SH-SY5Y (cell line): ENCODE data around the gene TMEM217.

Experiments
- GATA2 ChIP-seq: IDR thresholded peaks from 2 replicates; pipeline ENCODE4 v1.6.1; 2011; ENCODE audit warnings: mild to moderate bottlenecking, low read depth, low read length
- GATA3 ChIP-seq: IDR thresholded peaks from 2 replicates; pipeline ENCODE4 v1.6.1; 2011; ENCODE audit warnings: low read depth, mild to moderate bottlenecking, low read length, moderate library complexity

DNA sequence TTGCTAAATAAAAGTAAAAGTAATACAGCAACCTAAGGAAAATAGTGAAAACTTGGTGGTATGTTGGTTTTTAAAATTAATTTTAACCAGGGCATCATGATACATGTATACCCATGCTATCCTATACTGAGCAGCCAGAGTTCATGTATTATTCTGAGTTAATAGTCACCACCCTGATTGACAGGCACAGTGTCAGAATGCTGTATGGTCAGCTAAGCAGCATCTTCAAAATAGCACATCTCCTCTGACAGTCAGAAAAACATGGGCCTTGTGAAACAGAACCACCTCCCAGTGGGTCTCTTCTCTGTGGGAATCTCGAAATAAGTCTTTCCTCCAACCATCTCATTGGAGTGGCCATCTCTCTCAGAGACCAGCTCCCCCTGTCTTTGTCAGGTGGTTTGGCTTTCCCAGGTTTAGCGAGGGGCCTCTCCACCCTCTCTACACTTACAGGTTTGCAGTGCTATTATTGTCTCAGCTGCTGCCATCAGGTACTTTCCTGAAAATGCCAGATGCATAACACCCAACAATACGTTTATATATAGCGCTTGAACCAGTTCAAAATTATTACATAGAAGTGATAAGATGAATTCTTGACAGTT lies 48.8 kb upstream of the TMEM217 start:
- TF ChIP-seq GATA2 (no peak), GATA3 (no peak)
